Measurements from ENCODE around the gene COX19. TPM values are rescaled to one million over a fixed set of nuclear protein-coding genes. Genes with fewer than 3 reads are reported as not detected.
"Not testable (repeated sequence)": the region's sequence is repeated elsewhere in the genome, so short reads cannot be mapped to it uniquely, and the experiment has no call there.

COX19 gene
- polyA plus RNA-seq, 1 of the 3 experiments (the other 2 are of a cell fraction), result 7.6 TPM

DNA sequence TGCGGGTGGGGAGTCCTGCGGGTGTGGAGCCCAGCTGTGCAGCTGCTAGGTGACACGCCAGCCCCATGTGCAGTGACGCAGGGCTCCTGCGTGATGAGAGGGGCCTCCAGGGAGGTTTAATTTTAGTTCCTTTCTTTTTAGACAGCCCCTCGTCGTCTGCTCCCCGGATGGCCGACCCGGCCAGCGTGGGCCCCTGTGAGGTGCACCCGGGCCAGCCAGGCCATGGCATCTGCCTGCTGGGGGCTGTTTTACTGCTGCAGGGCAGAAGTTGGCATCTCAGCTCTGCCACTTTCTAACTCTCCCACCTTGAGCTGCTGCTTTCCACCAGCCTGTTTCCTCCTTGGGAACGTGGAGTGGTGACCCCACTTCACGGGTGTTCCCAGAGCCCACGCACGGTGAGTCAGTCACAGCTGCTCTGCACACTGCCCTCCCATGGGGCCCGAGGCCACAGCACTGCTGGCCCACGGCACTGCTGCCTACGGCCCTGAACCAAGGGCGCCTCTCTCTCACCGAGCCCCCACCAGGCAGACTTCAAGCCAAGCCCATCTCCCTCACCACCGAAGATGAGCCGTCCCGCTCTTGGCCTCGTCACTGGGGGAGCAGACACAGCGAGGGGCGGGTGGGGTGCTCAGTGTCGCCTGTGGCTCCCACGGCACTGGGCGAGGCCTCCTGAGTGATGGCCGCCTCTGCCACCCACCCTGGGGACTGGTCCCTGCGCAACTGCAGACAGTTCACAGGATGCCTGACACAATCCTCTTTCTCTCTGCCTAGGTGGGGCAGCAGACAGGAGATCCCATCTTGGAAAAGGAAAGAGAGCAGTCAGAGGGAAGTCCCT, 28.9 kb upstream of the COX19 start:
- Histone ChIP-seq H3K27ac (ENCODE audit: low read depth in 2 of 2, low read length in 1 of 2) (no peak overlapping the region), H3K36me3 (replicated peaks in 1 of 2; ENCODE audit: control insufficient read depth in 1 of 2, insufficient read depth in 2 of 2, low read length in 1 of 2) (peaks cover under 1 to 34% of the 10 kb centered on the region in 2 experiments), H3K4me2 (no peak overlapping the region), H2AFZ (ENCODE audit: low read depth) (no peak overlapping the region), H3K9me3 (no peaks in the 10 kb centered on the region), H3K9me2 (no peaks in the 10 kb centered on the region), H3K4me3 (ENCODE audit: low read depth in 2 of 2, low read length in 1 of 2) (no peak overlapping the region), H3K79me2 (ENCODE audit: insufficient read depth) (no peaks in the 10 kb centered on the region), H3K4me1 (ENCODE audit: control insufficient read depth in 1 of 2, insufficient read depth in 2 of 2, low read depth in 1 of 2, low read length in 1 of 2) (no peaks in the 10 kb centered on the region; a peak in 1 of 4 replicates), H3K9ac (no peak overlapping the region), H4K20me1 (ENCODE audit: insufficient read depth) (peaks cover 20% of the 10 kb centered on the region), H3F3A (replicated peaks; ENCODE audit: insufficient read depth) (peaks cover 2% of the 10 kb centered on the region), H3K27me3 (ENCODE audit: insufficient read depth) (no peaks in the 10 kb centered on the region)
- no peak for DNase-seq
- 92% methylated on average over 32 of the region's 32 CpGs for WGBS (ENCODE audit: low lambda C conversion rate)
- ChIA-PET CTCF (interaction anchor here (0.6 to 3.4 kb wide), 4 partner anchors 11 to 171 kb away, joined by 3 to 42 read pairs (median 3); partner anchors contain the start of gene GPR146), POLR2A (no interaction called here)
- TF ChIP-seq POLR2AphosphoS5 (IDR thresholded peaks at IDR 0.05; ENCODE audit: low read depth, low read length), result no peak
- TF ChIP-seq CHD2 (IDR thresholded peaks at IDR 0.05; ENCODE audit: low read length, partially characterized antibody), result no peak
- TF ChIP-seq MXI1 (IDR thresholded peaks at IDR 0.05; ENCODE audit: low read depth, low read length), result no peak
- TF ChIP-seq, protein P1, sequence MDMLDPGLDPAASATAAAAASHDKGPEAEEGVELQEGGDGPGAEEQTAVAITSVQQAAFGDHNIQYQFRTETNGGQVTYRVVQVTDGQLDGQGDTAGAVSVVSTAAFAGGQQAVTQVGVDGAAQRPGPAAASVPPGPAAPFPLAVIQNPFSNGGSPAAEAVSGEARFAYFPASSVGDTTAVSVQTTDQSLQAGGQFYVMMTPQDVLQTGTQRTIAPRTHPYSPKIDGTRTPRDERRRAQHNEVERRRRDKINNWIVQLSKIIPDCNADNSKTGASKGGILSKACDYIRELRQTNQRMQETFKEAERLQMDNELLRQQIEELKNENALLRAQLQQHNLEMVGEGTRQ (IDR thresholded peaks at IDR 0.05; ENCODE audit: borderline replicate concordance, low read depth, low read length), result no peak
- TF ChIP-seq, protein P2, sequence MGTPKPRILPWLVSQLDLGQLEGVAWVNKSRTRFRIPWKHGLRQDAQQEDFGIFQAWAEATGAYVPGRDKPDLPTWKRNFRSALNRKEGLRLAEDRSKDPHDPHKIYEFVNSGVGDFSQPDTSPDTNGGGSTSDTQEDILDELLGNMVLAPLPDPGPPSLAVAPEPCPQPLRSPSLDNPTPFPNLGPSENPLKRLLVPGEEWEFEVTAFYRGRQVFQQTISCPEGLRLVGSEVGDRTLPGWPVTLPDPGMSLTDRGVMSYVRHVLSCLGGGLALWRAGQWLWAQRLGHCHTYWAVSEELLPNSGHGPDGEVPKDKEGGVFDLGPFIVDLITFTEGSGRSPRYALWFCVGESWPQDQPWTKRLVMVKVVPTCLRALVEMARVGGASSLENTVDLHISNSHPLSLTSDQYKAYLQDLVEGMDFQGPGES (IDR thresholded peaks at IDR 0.05; ENCODE audit: low read depth, low read length), result no peak
- no peak for TF ChIP-seq ELF1 (IDR thresholded peaks at IDR 0.05)
- TF ChIP-seq, protein P3, sequence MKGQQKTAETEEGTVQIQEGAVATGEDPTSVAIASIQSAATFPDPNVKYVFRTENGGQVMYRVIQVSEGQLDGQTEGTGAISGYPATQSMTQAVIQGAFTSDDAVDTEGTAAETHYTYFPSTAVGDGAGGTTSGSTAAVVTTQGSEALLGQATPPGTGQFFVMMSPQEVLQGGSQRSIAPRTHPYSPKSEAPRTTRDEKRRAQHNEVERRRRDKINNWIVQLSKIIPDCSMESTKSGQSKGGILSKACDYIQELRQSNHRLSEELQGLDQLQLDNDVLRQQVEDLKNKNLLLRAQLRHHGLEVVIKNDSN (IDR thresholded peaks at IDR 0.05; ENCODE audit: borderline replicate concordance, low read depth), result no peak

DNA sequence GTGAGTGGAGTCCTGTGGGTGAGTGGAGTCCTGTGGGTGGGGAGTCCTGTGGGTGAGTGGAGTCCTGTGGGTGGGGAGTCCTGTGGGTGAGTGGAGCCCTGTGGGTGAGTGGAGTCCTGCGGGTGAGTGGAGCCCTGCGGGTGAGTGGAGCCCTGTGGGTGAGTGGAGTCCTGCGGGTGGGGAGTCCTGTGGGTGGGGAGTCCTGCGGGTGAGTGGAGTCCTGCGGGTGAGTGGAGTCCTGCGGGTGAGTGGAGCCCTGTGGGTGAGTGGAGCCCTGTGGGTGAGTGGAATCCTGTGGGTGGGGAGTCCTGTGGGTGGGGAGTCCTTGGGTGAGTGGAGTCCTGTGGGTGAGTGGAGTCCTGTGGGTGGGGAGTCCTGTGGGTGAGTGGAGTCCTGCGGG, 27.1 kb upstream of the COX19 start:
- H3K9ac ChIP-seq; H3K9me2 ChIP-seq; H3K27me3 ChIP-seq (ENCODE audit: insufficient read depth); H3K4me2 ChIP-seq; H4K20me1 ChIP-seq (ENCODE audit: insufficient read depth); POLR2A ChIA-PET; H3K4me1 ChIP-seq (ENCODE audit: control insufficient read depth in 1 of 2, insufficient read depth in 2 of 2, low read depth in 1 of 2, low read length in 1 of 2); H3K27ac ChIP-seq (ENCODE audit: low read depth in 2 of 2, low read length in 1 of 2); CTCF ChIA-PET; DNase-seq; H2AFZ ChIP-seq (ENCODE audit: low read depth); H3K79me2 ChIP-seq (ENCODE audit: insufficient read depth); H3K4me3 ChIP-seq (ENCODE audit: low read depth in 2 of 2, low read length in 1 of 2); H3K9me3 ChIP-seq; H3F3A ChIP-seq (replicated peaks; ENCODE audit: insufficient read depth): not testable (repeated sequence)
- H3K36me3 ChIP-seq (replicated peaks in 1 of 2; ENCODE audit: control insufficient read depth in 1 of 2, insufficient read depth in 2 of 2, low read length in 1 of 2), result peaks cover 4 to 37% of the 10 kb centered on the region in 2 experiments
- 100% methylated on average over 7 of the region's 7 CpGs for WGBS (ENCODE audit: low lambda C conversion rate)

DNA sequence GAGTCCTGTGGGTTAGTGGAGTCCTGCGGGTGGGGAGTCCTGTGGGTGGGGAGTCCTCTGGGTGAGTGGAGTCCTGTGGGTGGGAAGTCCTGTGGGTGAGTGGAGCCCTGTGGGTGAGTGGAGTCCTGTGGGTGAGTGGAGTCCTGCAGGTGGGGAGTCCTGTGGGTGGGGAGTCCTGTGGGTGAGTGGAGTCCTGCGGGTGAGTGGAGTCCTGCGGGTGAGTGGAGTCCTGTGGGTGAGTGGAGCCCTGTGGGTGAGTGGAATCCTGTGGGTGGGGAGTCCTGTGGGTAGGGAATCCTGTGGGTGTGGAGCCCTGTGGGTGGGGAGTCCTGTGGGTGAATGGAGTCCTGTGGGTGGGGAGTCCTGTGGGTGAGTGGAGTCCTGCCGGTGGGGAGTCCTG, 26.7 kb upstream of the COX19 start:
- H3K27ac ChIP-seq (ENCODE audit: low read depth in 2 of 2, low read length in 1 of 2); H3F3A ChIP-seq (replicated peaks; ENCODE audit: insufficient read depth); H3K4me3 ChIP-seq (ENCODE audit: low read depth in 2 of 2, low read length in 1 of 2); H3K79me2 ChIP-seq (ENCODE audit: insufficient read depth); H3K9me2 ChIP-seq; CTCF ChIA-PET; POLR2A ChIA-PET; DNase-seq; H3K4me1 ChIP-seq (ENCODE audit: control insufficient read depth in 1 of 2, insufficient read depth in 2 of 2, low read depth in 1 of 2, low read length in 1 of 2); H3K27me3 ChIP-seq (ENCODE audit: insufficient read depth); H3K9me3 ChIP-seq; H3K4me2 ChIP-seq; H3K9ac ChIP-seq; H4K20me1 ChIP-seq (ENCODE audit: insufficient read depth); H2AFZ ChIP-seq (ENCODE audit: low read depth): not testable (repeated sequence)
- H3K36me3 ChIP-seq (replicated peaks in 1 of 2; ENCODE audit: control insufficient read depth in 1 of 2, insufficient read depth in 2 of 2, low read length in 1 of 2), result peaks cover 4 to 37% of the 10 kb centered on the region in 2 experiments
- 97% methylated on average over 4 of the region's 4 CpGs for WGBS (ENCODE audit: low lambda C conversion rate)

DNA sequence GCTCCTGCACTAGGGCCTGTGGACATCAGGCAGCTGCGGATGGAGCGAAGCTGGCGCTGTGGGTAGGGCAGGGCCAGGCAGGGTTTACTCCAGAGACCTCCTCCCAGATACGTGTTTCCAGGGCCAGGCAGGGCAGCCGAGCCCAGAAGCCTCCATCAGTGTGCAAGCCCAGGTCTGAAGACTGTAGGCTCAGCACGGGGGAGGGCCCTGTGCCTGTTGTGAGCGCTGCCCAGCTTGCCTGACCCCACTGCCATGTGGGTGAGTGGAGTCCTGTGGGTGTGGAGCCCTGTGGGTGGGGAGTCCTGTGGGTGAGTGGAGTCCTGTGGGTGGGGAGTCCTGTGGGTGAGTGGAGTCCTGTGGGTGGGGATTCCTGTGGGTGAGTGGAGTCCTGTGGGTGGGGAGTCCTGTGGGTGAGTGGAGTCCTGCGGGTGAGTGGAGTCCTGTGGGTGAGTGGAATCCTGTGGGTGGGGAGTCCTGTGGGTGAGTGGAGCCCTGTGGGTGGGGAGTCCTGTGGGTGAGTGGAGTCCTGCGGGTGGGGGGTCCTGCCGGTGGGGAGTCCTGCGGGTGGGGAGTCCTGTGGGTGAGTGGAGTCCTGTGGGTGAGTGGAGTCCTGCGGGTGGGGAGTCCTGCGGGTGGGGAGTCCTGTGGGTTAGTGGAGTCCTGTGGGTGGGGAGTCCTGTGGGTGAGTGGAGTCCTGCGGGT, 25.9 kb upstream of the COX19 start:
- H3K4me1 ChIP-seq (ENCODE audit: control insufficient read depth in 1 of 2, insufficient read depth in 2 of 2, low read depth in 1 of 2, low read length in 1 of 2); H3K9me2 ChIP-seq; H3F3A ChIP-seq (replicated peaks; ENCODE audit: insufficient read depth); H2AFZ ChIP-seq (ENCODE audit: low read depth); H4K20me1 ChIP-seq (ENCODE audit: insufficient read depth); H3K4me3 ChIP-seq (ENCODE audit: low read depth in 2 of 2, low read length in 1 of 2); H3K9me3 ChIP-seq; POLR2A ChIA-PET; H3K9ac ChIP-seq; H3K27ac ChIP-seq (ENCODE audit: low read depth in 2 of 2, low read length in 1 of 2); H3K27me3 ChIP-seq (ENCODE audit: insufficient read depth); H3K4me2 ChIP-seq; DNase-seq; H3K79me2 ChIP-seq (ENCODE audit: insufficient read depth): not testable (repeated sequence)
- H3K36me3 ChIP-seq (replicated peaks in 1 of 2; ENCODE audit: control insufficient read depth in 1 of 2, insufficient read depth in 2 of 2, low read length in 1 of 2), result peaks cover 4 to 40% of the 10 kb centered on the region in 2 experiments
- WGBS (ENCODE audit: low lambda C conversion rate), result 93% methylated on average over 11 of the region's 14 CpGs
- CTCF ChIA-PET, result interaction anchor here (1.3 to 11.2 kb wide), 2 partner anchors 9 to 52 kb away, joined by 7 to 756 read pairs; partner anchors contain the start of gene GPR146
